Uterus (tissue), 2 donors: ENCODE results near the gene CLPTM1L.

Experiments used
- CTCF ChIP-seq, 4 experiments: fragments of 200-600 bp in 2 of 4; fragments of 450-650 bp in 2 of 4; sonication (generic) in 2 of 4; IDR thresholded peaks; one replicate each; pipeline ENCODE4 v1.5.1; 2016 to 2019; ENCODE audit warnings: antibody characterized with exemption in 4 of 4, mild to moderate bottlenecking in 2 of 4, moderate library complexity in 1 of 4
- POLR2A ChIP-seq, 2 donors: fragments of 450-650 bp; IDR thresholded peaks; one replicate each; pipeline ENCODE4 v1.6.1; 2016; ENCODE audit warnings: antibody characterized with exemption in 2 of 2, mild to moderate bottlenecking in 1 of 2, moderate library complexity in 1 of 2

GRCh38 chr5:1382248-1382700, 37.4 kb upstream of the CLPTM1L start:
- TF ChIP-seq CTCF (IDR thresholded peaks at IDR 0.05) = no peak
- no peak for TF ChIP-seq POLR2A (IDR thresholded peaks at IDR 0.05)
